Skeletal muscle tissue (tissue), 4 donors: ENCODE results near the gene R3HDM2. TPM values are rescaled to one million over a fixed set of nuclear protein-coding genes. Genes with fewer than 3 reads are reported as not detected.

ENCODE experiments used
- H3K27ac ChIP-seq: one replicate; pipeline ENCODE4 v1.7.0; 2013; ENCODE audit warnings: mild to moderate bottlenecking, low read depth, low read length, inconsistent platforms
- H3K27me3 ChIP-seq, 3 donors: one replicate each; pipeline ENCODE4 v1.7.0; 2013; ENCODE audit warnings: low read length in 3 of 3; ENCODE audit not compliant: control insufficient read depth in 3 of 3, insufficient read depth in 3 of 3
- H3K36me3 ChIP-seq, 3 donors: one replicate each; pipeline ENCODE4 v1.7.0; 2013; ENCODE audit warnings: low read length in 3 of 3; ENCODE audit not compliant: control insufficient read depth in 3 of 3, insufficient read depth in 3 of 3
- H3K4me1 ChIP-seq, 3 donors: one replicate each; pipeline ENCODE4 v1.7.0; 2013; ENCODE audit warnings: low read length in 3 of 3, mild to moderate bottlenecking in 3 of 3; ENCODE audit not compliant: control insufficient read depth in 3 of 3, insufficient read depth in 3 of 3
- H3K4me3 ChIP-seq, 3 donors: one replicate each; pipeline ENCODE4 v1.7.0; 2013; ENCODE audit warnings: low read length in 3 of 3
- H3K9ac ChIP-seq, 3 donors: one replicate each; pipeline ENCODE4 v1.7.0; 2013; ENCODE audit warnings: low read length in 3 of 3, mild to moderate bottlenecking in 3 of 3, moderate library complexity in 2 of 3, low read depth in 1 of 3
- H3K9me3 ChIP-seq, 3 donors: one replicate each; pipeline ENCODE4 v1.7.0; 2013; ENCODE audit warnings: low read length in 3 of 3; ENCODE audit not compliant: control insufficient read depth in 3 of 3
- total RNA-seq: library from RNA; depleted of rRNA; stranded (reverse); fragments of >200 nt; gene quantifications from one replicate; pipeline ENCODE4 v1.2.3, GENCODE V29; 2014
- donor health status: Osteomylitis.

The R3HDM2 gene
- total RNA-seq, 1 donor from 2014 or later = 9.9 TPM

DNA sequence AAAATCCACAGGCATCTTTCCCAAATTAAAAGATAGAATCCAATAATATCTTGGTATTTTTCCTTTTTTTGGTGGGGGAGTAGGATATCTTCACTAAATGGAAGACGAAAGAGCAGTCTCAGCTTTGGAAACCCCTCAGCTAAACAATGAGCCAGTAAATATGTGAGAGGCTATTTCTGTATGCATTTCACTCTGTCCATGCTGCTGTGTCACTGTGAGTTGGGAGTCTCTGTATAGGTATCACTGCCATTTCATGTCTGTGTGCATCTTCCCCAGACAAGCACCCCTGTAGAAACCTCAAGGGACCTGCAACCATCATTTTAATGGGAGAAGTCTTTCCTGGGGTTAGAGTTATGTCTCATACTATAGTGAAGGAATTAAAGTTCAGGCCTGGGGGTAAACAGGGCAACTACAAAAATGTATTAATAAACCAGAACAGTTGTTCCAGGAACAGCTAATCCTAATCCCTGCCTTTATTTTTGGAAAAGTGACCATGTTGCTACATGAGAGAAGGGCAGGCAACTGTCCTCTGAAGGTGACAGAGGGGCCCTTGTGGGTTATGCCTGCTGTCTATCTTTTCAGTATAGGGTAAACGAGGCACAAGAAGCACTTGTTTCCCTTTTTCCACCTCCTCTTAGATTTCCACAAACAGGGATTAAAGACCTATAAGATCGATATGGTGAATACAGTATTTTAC lies 168.6 kb downstream of the R3HDM2 start:
- peaks cover 16 to 30% (median 17%) of the 10 kb centered on the region in 3 donors for H3K36me3 ChIP-seq
- no peak overlapping the region for H3K4me3 ChIP-seq
- H3K27me3 ChIP-seq = no peaks in the 10 kb centered on the region
- peaks cover 49 to 67% (median 57%) of the 10 kb centered on the region in 3 donors for H3K4me1 ChIP-seq
- H3K9me3 ChIP-seq = no peaks in the 10 kb centered on the region
- peak overlapping the region in 2 of 3 donors; percentile 0 to 47 for H3K9ac ChIP-seq
- peak overlapping the region; percentile 87 for H3K27ac ChIP-seq

DNA sequence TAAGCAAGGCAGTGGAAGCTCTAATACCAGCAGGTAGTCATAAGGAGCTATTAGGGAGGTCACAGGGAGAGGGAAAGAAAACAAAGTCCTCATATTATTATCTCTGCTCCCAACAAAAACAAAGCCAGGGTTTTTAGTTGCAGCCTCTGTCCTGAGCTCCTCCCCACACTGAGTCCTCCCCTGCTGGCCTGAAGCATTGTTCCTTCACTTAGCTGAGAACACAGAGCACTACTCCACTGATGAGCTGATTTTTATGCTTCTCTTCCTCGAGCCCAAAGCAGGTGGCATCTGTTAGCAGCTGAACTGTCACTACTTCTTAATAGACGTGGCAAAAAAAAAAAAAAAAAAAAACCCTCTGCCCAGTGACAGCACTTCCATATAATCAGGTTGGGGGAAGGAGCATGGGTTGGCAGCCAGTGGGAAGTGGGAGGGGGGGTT lies 169.4 kb downstream of the R3HDM2 start:
- H3K4me1 ChIP-seq = peaks cover 53 to 73% (median 64%) of the 10 kb centered on the region in 3 donors

DNA sequence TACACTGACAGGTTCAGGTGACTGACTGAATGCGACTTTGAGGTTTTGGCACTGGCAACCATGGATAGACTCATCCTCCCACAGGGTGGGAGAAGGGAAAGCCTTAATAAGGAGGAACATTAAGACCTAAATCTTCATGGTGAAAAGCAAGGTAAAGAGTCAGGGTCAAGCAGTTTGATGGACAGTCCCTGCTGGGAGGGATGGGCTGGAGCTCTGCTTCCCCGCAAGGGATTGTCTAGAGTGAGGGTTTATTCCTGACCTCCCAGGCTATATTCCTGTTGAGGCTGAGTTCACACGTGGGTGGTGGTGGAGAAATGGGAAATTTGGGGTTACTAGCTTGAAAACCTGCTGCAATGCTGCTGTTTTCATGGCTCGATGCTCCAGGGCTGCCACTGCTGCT lies 170.5 kb downstream of the R3HDM2 start:
- H3K4me1 ChIP-seq = peaks cover 53 to 73% (median 64%) of the 10 kb centered on the region in 3 donors
- no peaks in the 10 kb centered on the region for H3K27me3 ChIP-seq

More for the DNA sequence above, 169.4 kb downstream of the R3HDM2 start:
- H3K36me3 ChIP-seq = peaks cover 11 to 27% (median 13%) of the 10 kb centered on the region in 3 donors
- H3K9ac ChIP-seq = peak overlapping the region; percentile 20 to 47 (median 27)
- H3K9me3 ChIP-seq = no peaks in the 10 kb centered on the region
- no peak overlapping the region for H3K4me3 ChIP-seq
- H3K27me3 ChIP-seq = no peaks in the 10 kb centered on the region
- H3K27ac ChIP-seq = peak overlapping the region; percentile 87

DNA sequence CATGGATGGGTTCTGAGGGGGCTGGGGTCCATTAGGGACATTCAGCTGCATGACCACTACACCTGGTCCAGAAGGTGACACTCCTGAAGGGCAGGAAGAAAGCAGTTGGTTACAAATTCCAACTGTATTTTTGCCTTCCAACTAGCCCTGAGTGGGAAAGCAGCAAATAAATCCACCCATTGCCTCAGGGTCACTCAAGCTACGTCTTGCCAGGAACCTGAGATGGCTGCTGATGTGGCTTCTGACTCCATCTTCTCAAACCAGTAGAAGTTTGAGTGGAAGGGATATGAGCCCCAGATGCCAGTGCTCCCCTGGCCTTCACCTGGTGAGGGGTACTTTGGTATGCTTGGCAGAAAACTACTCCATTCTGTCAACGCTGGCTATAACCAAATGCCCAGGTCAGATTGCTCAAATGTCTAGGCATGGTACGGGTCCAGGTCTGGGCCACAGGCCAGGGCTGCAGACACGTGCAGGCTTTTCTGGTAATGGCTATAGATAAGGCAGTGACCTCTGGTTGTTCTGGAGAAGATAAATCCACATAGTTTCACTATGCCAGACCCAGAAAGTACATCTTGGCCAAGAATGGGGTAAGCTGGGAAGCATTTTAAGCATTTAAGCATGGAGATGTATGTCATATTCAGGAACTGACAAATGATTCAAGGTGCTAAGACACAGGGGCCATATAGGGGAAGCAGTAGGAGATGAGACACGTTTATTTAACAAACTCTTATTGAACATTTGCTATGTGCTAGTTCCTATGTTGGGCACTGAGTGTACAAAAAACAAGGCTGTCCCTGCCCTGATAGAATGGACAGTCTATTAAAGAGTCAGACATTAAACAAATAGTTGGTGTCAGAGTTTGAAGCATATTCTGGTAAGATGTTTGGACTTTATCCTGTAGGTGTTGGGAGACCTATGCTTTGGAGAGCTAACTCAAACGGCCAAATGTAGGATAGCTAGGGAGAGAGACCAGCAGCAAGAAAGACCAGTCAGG lies 171.6 kb downstream of the R3HDM2 start:
- Histone ChIP-seq H3K9ac (no peak overlapping the region), H3K27ac (peak overlapping the region; percentile 65), H3K27me3 (no peaks in the 10 kb centered on the region), H3K4me1 (peaks cover 53 to 69% (median 57%) of the 10 kb centered on the region in 3 donors), H3K36me3 (peaks cover 17 to 43% (median 27%) of the 10 kb centered on the region in 3 donors), H3K4me3 (peak overlapping the region in 1 of 3 donors; percentile 8), H3K9me3 (no peaks in the 10 kb centered on the region)

More for the DNA sequence above, 170.5 kb downstream of the R3HDM2 start:
- Histone ChIP-seq H3K9me3 (no peaks in the 10 kb centered on the region), H3K9ac (peak overlapping the region in 2 of 3 donors; percentile 20 to 28), H3K4me3 (peak overlapping the region in 1 of 3 donors; percentile 15), H3K27ac (peak overlapping the region; percentile 87), H3K36me3 (peaks cover 17 to 36% (median 17%) of the 10 kb centered on the region in 3 donors)

DNA sequence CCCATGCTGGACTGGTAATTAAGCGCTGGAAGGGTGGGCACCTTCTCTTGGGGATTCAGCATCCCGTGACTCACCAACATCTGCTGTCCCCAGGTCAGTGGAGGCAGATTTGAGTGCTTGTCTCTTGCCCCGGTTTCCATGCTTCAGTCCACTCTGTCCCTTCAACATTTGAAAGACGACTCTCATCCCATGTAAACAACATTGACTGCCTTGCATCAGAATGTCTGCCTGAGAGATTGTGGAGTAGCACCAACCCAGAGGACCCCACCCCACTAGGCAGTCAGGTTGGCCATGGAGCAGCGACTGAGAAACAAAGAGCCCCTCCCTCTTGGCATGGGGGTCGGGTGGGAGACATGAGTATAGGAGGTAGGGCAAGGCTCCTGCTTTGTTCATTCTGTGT lies 174.9 kb downstream of the R3HDM2 start:
- Histone ChIP-seq H3K4me1 (peaks cover 34 to 47% (median 41%) of the 10 kb centered on the region in 3 donors), H3K9me3 (no peaks in the 10 kb centered on the region), H3K27me3 (no peaks in the 10 kb centered on the region), H3K4me3 (no peak overlapping the region), H3K9ac (no peak overlapping the region), H3K27ac (no peak overlapping the region), H3K36me3 (peaks cover 17 to 42% (median 27%) of the 10 kb centered on the region in 3 donors)

DNA sequence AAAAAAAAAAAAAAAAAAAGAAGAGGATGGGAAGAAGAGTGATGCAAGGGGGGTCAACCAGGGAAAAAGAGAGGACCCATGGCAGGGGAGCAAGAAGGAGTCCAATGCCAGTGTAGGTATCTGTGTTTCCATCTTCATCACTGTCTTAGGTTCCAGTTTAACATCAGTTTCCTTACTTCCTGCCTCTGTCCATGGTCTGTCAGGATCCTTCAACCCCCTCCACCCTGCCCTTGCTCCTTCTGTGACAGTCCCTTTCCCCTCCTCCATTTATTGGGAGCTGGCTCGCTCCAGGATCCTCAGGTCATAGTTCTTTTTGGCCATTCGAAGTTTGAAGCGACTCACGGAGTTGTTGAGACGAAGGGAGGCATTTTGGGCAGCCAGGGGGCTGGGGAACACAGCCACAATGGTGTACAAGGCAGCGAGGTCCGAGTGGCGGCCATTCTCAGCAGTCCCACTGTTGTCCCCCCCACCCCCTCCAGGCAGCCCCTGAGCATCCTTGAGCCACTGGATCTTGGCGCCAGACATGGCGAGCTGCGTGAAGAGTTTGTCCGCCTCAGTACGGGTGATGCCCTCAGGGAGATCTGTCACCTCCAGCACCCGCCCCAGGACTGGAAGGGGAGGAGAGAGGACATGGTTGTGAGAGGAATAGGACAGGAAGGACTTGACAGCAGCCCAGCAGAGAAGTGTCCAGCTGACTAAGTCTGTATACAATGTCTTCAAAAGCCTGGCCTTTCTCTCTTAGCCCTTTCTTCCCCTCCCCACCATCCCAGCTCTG lies 176.2 kb downstream of the R3HDM2 start:
- Histone ChIP-seq H3K27ac (no peak overlapping the region), H3K9ac (no peak overlapping the region), H3K27me3 (no peaks in the 10 kb centered on the region), H3K9me3 (no peaks in the 10 kb centered on the region), H3K36me3 (peaks cover 18 to 41% (median 30%) of the 10 kb centered on the region in 3 donors), H3K4me1 (peaks cover 24 to 39% (median 30%) of the 10 kb centered on the region in 3 donors), H3K4me3 (no peak overlapping the region)

- peaks cover 27 to 40% (median 27%) of the 10 kb centered on the region in 3 donors for H3K36me3 ChIP-seq
- H3K27ac ChIP-seq = peak within 1 kb of the TSS; percentile 94
- no peaks in the 10 kb centered on the region for H3K27me3 ChIP-seq
- H3K4me3 ChIP-seq = peak within 1 kb of the TSS; percentile 79 to 92 (median 83)
- peak within 1 kb of the TSS; percentile 90 to 96 (median 92) for H3K9ac ChIP-seq
- peaks cover 24 to 42% (median 29%) of the 10 kb centered on the region in 3 donors for H3K4me1 ChIP-seq
- no peaks in the 10 kb centered on the region for H3K9me3 ChIP-seq
Measured at GRCh38 chr12:57250956-57251355, 179.9 kb downstream of the R3HDM2 start, which contains the start of gene STAC3. Gene STAC3 (minus strand): TSS chr12:57251187. CDS start chr12:57249636, 1,551 bp downstream.

- Histone ChIP-seq H3K27me3 (no peaks in the 10 kb centered on the region), H3K36me3 (peaks cover 24 to 38% (median 24%) of the 10 kb centered on the region in 3 donors), H3K27ac (peak overlapping the region; percentile 94), H3K9me3 (no peaks in the 10 kb centered on the region), H3K4me1 (peaks cover 24 to 46% (median 31%) of the 10 kb centered on the region in 3 donors), H3K9ac (peak overlapping the region; percentile 90 to 96 (median 92)), H3K4me3 (peak overlapping the region; percentile 79 to 92 (median 83))
Measured at GRCh38 chr12:57250541-57250940, 180.3 kb downstream of the R3HDM2 start.
